Liver (tissue), 9 donors: Measurements from ENCODE around the gene GLRX5. TPM values are rescaled to one million over a fixed set of nuclear protein-coding genes. Genes with fewer than 3 reads are reported as not detected.

Experiments used
- DNase-seq: peaks from one replicate; pipeline ENCODE4 v3.0.0-alpha.2; 2017; ENCODE audit warnings: low spot score
- H3K27ac ChIP-seq, 2 donors: one replicate each; pipeline ENCODE4 v1.7.0; 2013; ENCODE audit warnings: inconsistent platforms in 2 of 2, low read length in 2 of 2, control low read depth in 1 of 2, low read depth in 1 of 2, mild to moderate bottlenecking in 1 of 2
- H3K27me3 ChIP-seq, 4 donors: one replicate each; pipeline versions ENCODE4 v1.6.1 to v1.7.0; 2013; ENCODE audit warnings: low read length in 3 of 4, inconsistent platforms in 1 of 4, mild to moderate bottlenecking in 1 of 4, moderate library complexity in 1 of 4; ENCODE audit not compliant: control insufficient read depth in 4 of 4, insufficient read depth in 4 of 4
- H3K36me3 ChIP-seq, 4 donors: one replicate each; pipeline versions ENCODE4 v1.6.1 to v1.7.0; 2013; ENCODE audit warnings: low read length in 3 of 4, mild to moderate bottlenecking in 3 of 4, low read depth in 1 of 4, moderate library complexity in 1 of 4; ENCODE audit not compliant: control insufficient read depth in 4 of 4, insufficient read depth in 3 of 4
- H3K4me1 ChIP-seq, 4 donors: one replicate each; pipeline versions ENCODE4 v1.6.1 to v1.7.0; 2013; ENCODE audit warnings: low read length in 3 of 4, mild to moderate bottlenecking in 3 of 4, moderate library complexity in 1 of 4; ENCODE audit not compliant: control insufficient read depth in 4 of 4, insufficient read depth in 4 of 4
- H3K4me3 ChIP-seq, 3 donors: one replicate each; pipeline versions ENCODE4 v1.6.1 to v1.7.0; 2013; ENCODE audit warnings: low read length in 3 of 3, control low read depth in 1 of 3, low read depth in 1 of 3, mild to moderate bottlenecking in 1 of 3
- H3K9ac ChIP-seq, 2 donors: one replicate each; pipeline ENCODE4 v1.7.0; 2013; ENCODE audit warnings: low read length in 2 of 2, mild to moderate bottlenecking in 2 of 2, moderate library complexity in 2 of 2, control low read depth in 1 of 2, low read depth in 1 of 2
- H3K9me3 ChIP-seq, 4 donors: one replicate each; pipeline versions ENCODE4 v1.6.1 to v1.7.0; 2013; ENCODE audit warnings: low read length in 3 of 4; ENCODE audit not compliant: control insufficient read depth in 4 of 4
- EGR1 ChIP-seq, 2 donors: IDR thresholded peaks; 2 replicates each; pipeline ENCODE4 v1.6.1; 2016 to 2018; ENCODE audit warnings: antibody characterized with exemption in 2 of 2, low read depth in 2 of 2
- FOXA1 ChIP-seq: IDR thresholded peaks from 2 replicates; pipeline ENCODE4 v1.6.1; 2016; ENCODE audit warnings: antibody characterized with exemption
- FOXA2 ChIP-seq: IDR thresholded peaks from 2 replicates; pipeline ENCODE4 v1.6.1; 2016; ENCODE audit warnings: antibody characterized with exemption
- GABPA ChIP-seq, 2 donors: IDR thresholded peaks in 1 of 2; conservative IDR thresholded peaks in 1 of 2; 2 replicates each; pipeline ENCODE4 v1.6.1; 2016; ENCODE audit warnings: antibody characterized with exemption in 2 of 2, mild to moderate bottlenecking in 1 of 2, moderate library complexity in 1 of 2
- HNF4G ChIP-seq: IDR thresholded peaks from 2 replicates; pipeline ENCODE4 v1.6.1; 2016; ENCODE audit warnings: antibody characterized with exemption
- JUND ChIP-seq, 2 donors: IDR thresholded peaks; 2 replicates each; pipeline ENCODE4 v1.6.1; 2016; ENCODE audit warnings: antibody characterized with exemption in 2 of 2
- MAX ChIP-seq: IDR thresholded peaks from 2 replicates; pipeline ENCODE4 v1.6.1; 2016; ENCODE audit warnings: antibody characterized with exemption
- RAD21 ChIP-seq, 2 donors: IDR thresholded peaks; 2 replicates each; pipeline ENCODE4 v1.6.1; 2016; ENCODE audit warnings: antibody characterized with exemption in 2 of 2, mild to moderate bottlenecking in 2 of 2
- RXRA ChIP-seq, 2 donors: IDR thresholded peaks; 2 replicates each; pipeline ENCODE4 v1.6.1; 2017 to 2018; ENCODE audit warnings: antibody characterized with exemption in 2 of 2, mild to moderate bottlenecking in 1 of 2
- SP1 ChIP-seq: IDR thresholded peaks from 2 replicates; pipeline ENCODE4 v1.6.1; 2018; ENCODE audit warnings: antibody characterized with exemption, mild to moderate bottlenecking
- TAF1 ChIP-seq: conservative IDR thresholded peaks from 2 replicates; pipeline ENCODE4 v1.6.1; 2016; ENCODE audit warnings: antibody characterized with exemption, mild to moderate bottlenecking
- YY1 ChIP-seq: IDR thresholded peaks from 2 replicates; pipeline ENCODE4 v1.6.1; 2016; ENCODE audit warnings: antibody characterized with exemption, mild to moderate bottlenecking
- ZBTB33 ChIP-seq: IDR thresholded peaks from 2 replicates; pipeline ENCODE4 v1.6.1; 2016; ENCODE audit warnings: antibody characterized with exemption
- WGBS: extraction: QIAGEN DNeasy Blood & Tissue Kit; methylation state at CpG from one replicate; pipeline ENCODE4 v1.1.7; 2013; 5-methylcytosine and 5-hydroxymethylcytosine counted together
- polyA plus RNA-seq, 2 donors: library from polyadenylated mRNA; stranded (reverse) in 1 of 2; unstranded in 1 of 2; fragments of 200-250 nt in 1 of 2; fragments of >200 nt in 1 of 2; fragmentation: Nextera tagmentation in 1 of 2; extraction: Ambion mirVana in 1 of 2; gene quantifications; one replicate each; pipeline versions ENCODE4 v1.2.1 to v1.2.3, GENCODE V29; 2013 to 2015
- total RNA-seq, 2 donors: library from RNA; depleted of rRNA; stranded (reverse); fragments of >200 nt; gene quantifications; one replicate each; pipeline ENCODE4 v1.2.3, GENCODE V29; 2014
- TF ChIP-seq, protein P1 (sequence below): IDR thresholded peaks from 2 replicates; pipeline ENCODE4 v1.6.1; 2016; ENCODE audit warnings: antibody characterized with exemption, mild to moderate bottlenecking
- TF ChIP-seq, protein P2 (sequence below): fragments of 150-350 bp; IDR thresholded peaks from 2 replicates; pipeline ENCODE4 v1.5.1; 2017; ENCODE audit warnings: improper control_type of control experiment, low read depth, low read length; ENCODE audit not compliant: missing input control
- TF ChIP-seq, protein P3 (sequence below): IDR thresholded peaks from 2 replicates; pipeline ENCODE4 v1.6.1; 2016; ENCODE audit warnings: antibody characterized with exemption
- donor health status: healthy.
- donor health status: healthy.
- donor health status: healthy.
- donor health status: healthy.
- donor health status: healthy.

Gene GLRX5
- total and polyA plus RNA-seq, 4 donors, result 28.4 to 172 (median 39.7) TPM

DNA sequence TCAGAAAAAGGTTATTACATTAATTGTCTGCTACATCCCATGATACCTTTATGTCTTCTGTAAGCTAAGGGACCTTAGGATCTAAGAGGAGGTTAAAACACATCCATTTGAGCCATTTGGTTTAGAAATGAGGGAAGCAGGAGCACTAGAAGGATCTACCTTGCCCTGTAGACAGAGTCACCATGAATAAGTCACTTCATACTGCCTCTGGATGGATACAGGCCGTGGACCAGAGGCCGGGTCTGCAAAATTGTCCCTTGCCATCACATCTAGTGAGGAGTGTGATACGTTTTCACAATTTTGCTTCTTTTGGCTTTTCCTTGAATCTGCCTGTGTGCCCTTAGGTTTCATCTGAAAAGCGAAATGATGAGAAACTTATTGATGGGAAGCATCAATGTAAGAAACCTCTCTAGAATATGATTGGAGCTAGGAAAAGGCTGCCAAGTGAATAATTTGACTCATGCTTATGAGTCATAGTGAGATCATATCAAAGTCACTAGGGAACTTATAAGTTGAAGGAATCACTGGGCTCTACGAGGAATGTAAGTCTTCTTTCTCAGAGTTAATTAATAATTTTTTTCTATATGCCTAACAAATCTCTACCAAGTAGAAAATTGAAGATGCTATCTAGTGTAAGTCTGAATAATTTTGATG lies 10.8 kb downstream of the GLRX5 start:
- Histone ChIP-seq H3K4me1 (peaks cover 0 to 35% (median 18%) of the 10 kb centered on the region in 4 donors), H3K9ac (no peak overlapping the region), H3K36me3 (peaks cover 0 to 12% (median 3%) of the 10 kb centered on the region in 4 donors), H3K9me3 (no peaks in the 10 kb centered on the region), H3K27ac (no peak overlapping the region), H3K27me3 (no peaks in the 10 kb centered on the region), H3K4me3 (no peak overlapping the region)
- 93% methylated on average over 5 of the region's 5 CpGs for WGBS
- DNase-seq, result no peak
- TF ChIP-seq ZBTB33 (no peak), MAX (no peak), SP1 (no peak), TAF1 (no peak), GABPA (IDR thresholded peaks at IDR 0.05 in 1 of 2, conservative IDR thresholded peaks at IDR 0.05 in 1 of 2) (no peak), EGR1 (IDR thresholded peaks at IDR 0.05; ENCODE audit: low read depth in 2 of 2) (no peak), JUND (IDR thresholded peaks at IDR 0.05) (no peak), RXRA (IDR thresholded peaks at IDR 0.05) (no peak), YY1 (no peak), RAD21 (IDR thresholded peaks at IDR 0.05) (no peak), FOXA1 (no peak)
- TF ChIP-seq, protein P1, sequence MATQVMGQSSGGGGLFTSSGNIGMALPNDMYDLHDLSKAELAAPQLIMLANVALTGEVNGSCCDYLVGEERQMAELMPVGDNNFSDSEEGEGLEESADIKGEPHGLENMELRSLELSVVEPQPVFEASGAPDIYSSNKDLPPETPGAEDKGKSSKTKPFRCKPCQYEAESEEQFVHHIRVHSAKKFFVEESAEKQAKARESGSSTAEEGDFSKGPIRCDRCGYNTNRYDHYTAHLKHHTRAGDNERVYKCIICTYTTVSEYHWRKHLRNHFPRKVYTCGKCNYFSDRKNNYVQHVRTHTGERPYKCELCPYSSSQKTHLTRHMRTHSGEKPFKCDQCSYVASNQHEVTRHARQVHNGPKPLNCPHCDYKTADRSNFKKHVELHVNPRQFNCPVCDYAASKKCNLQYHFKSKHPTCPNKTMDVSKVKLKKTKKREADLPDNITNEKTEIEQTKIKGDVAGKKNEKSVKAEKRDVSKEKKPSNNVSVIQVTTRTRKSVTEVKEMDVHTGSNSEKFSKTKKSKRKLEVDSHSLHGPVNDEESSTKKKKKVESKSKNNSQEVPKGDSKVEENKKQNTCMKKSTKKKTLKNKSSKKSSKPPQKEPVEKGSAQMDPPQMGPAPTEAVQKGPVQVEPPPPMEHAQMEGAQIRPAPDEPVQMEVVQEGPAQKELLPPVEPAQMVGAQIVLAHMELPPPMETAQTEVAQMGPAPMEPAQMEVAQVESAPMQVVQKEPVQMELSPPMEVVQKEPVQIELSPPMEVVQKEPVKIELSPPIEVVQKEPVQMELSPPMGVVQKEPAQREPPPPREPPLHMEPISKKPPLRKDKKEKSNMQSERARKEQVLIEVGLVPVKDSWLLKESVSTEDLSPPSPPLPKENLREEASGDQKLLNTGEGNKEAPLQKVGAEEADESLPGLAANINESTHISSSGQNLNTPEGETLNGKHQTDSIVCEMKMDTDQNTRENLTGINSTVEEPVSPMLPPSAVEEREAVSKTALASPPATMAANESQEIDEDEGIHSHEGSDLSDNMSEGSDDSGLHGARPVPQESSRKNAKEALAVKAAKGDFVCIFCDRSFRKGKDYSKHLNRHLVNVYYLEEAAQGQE, result no peak
- TF ChIP-seq, protein P2, sequence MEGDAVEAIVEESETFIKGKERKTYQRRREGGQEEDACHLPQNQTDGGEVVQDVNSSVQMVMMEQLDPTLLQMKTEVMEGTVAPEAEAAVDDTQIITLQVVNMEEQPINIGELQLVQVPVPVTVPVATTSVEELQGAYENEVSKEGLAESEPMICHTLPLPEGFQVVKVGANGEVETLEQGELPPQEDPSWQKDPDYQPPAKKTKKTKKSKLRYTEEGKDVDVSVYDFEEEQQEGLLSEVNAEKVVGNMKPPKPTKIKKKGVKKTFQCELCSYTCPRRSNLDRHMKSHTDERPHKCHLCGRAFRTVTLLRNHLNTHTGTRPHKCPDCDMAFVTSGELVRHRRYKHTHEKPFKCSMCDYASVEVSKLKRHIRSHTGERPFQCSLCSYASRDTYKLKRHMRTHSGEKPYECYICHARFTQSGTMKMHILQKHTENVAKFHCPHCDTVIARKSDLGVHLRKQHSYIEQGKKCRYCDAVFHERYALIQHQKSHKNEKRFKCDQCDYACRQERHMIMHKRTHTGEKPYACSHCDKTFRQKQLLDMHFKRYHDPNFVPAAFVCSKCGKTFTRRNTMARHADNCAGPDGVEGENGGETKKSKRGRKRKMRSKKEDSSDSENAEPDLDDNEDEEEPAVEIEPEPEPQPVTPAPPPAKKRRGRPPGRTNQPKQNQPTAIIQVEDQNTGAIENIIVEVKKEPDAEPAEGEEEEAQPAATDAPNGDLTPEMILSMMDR, result no peak
- TF ChIP-seq, protein P3, sequence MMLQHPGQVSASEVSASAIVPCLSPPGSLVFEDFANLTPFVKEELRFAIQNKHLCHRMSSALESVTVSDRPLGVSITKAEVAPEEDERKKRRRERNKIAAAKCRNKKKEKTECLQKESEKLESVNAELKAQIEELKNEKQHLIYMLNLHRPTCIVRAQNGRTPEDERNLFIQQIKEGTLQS, result no peak

DNA sequence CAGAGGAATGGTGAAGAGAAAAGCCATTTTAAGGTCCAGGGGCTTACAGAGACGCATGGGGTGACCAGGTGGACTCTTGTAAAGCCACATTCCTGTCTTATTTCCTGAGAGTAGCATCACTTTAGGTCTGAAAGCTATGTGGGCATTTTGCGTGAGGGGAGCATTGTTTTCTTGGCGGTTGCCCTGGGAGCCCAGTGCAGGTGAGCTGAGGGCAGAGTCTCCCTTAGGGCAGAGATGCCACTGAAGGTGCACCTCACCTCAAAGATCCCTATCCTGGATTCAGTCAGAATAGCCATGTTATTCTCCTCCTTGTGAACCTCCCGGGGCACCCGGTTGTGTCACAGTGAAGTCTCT lies 12.4 kb downstream of the GLRX5 start:
- no peaks in the 10 kb centered on the region for H3K9me3 ChIP-seq
- H3K36me3 ChIP-seq, result peaks cover 0 to 12% (median 3%) of the 10 kb centered on the region in 4 donors
- no peak overlapping the region for H3K9ac ChIP-seq
- peaks cover 0 to 21% (median 12%) of the 10 kb centered on the region in 4 donors for H3K4me1 ChIP-seq
- no peak overlapping the region for H3K27ac ChIP-seq
- no peak for DNase-seq
- no peak overlapping the region for H3K4me3 ChIP-seq
- no peaks in the 10 kb centered on the region for H3K27me3 ChIP-seq
- WGBS, result 96% methylated on average over 5 of the region's 5 CpGs
- TF ChIP-seq JUND (IDR thresholded peaks at IDR 0.05) (no peak), FOXA2 (no peak), RXRA (IDR thresholded peaks at IDR 0.05) (no peak), RAD21 (IDR thresholded peaks at IDR 0.05) (no peak), HNF4G (no peak), FOXA1 (no peak), SP1 (no peak), YY1 (no peak), GABPA (IDR thresholded peaks at IDR 0.05 in 1 of 2, conservative IDR thresholded peaks at IDR 0.05 in 1 of 2) (no peak), ZBTB33 (no peak), EGR1 (IDR thresholded peaks at IDR 0.05; ENCODE audit: low read depth in 2 of 2) (no peak)
- TF ChIP-seq, protein P3, result no peak
- TF ChIP-seq, protein P1, result no peak
